Head of caudate nucleus (tissue), 42 donors: Measurements from ENCODE around the gene PSMD13.
A peak's percentile ranks its signal among the peaks of the same experiment; 100 is the strongest.

Experiments
- DNase-seq, 42 donors: peaks; one replicate each; pipeline versions ENCODE4 v3.0.0 to v3.0.0-alpha.2; 2020 to 2021; ENCODE audit warnings: mixed read lengths in 7 of 42
- intact Hi-C: fragments of 100-400 bp; cut with DNase I; formaldehyde crosslinking; loops from one replicate; pipeline ENCODE4 v1.15.0; 2022

Gene PSMD13

GRCh38 chr11:203056-203944 is 33.5 kb upstream of the PSMD13 start:
- peak in 10 of 42 donors; percentile 1 to 31 (median 10) for DNase-seq
- intact Hi-C loops = loop anchor here (10.0 kb wide), 1 partner anchor 152 kb away; no protein-coding TSS in a partner anchor

- peak in 9 of 42 donors; percentile 0 to 25 (median 10) for DNase-seq
- intact Hi-C loops = loop anchor here (10.0 kb wide), 1 partner anchor 151 kb away; no protein-coding TSS in a partner anchor
Observed at GRCh38 chr11:203945-204586, 32.7 kb upstream of the PSMD13 start.

DNA sequence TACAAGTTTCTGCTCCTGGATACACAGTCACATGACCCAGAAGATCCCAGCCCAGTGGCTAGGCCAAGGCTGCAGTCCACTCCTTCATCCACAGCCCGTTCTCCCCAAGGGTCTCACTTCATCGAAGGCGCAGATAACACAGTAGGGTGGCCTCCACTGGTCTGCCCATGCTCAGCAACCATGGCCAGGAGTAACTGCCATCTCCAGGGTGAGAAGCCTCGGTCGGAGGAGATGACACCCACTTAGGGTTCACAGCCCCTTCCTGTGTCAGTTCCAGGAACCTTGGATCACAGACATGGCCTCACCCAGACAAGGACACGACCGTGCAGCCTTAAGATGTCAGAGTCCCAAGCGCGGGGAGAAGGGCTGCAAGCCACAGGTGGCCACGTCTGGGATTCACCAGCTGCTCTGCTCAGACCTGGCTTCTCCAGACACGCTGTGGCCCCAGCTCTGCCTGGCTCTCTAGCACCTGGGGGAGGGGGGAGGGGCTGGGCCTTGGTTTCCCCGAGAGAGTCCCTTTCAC is 32.1 kb upstream of the PSMD13 start:
- peak in 10 of 42 donors; percentile 0 to 33 (median 12) for DNase-seq

GRCh38 chr11:205221-206001 is 31.4 kb upstream of the PSMD13 start:
- intact Hi-C loops = loop anchor here (10.0 kb wide), 1 partner anchor 149 kb away; no protein-coding TSS in a partner anchor
- DNase-seq = peak in 9 of 42 donors; percentile 4 to 33 (median 24)

More for the DNA sequence above, 32.1 kb upstream of the PSMD13 start:
- intact Hi-C loops = loop anchor here (10.0 kb wide), 1 partner anchor 150 kb away; no protein-coding TSS in a partner anchor

GRCh38 chr11:206002-206384 is 30.8 kb upstream of the PSMD13 start:
- intact Hi-C loops = loop anchor here (10.0 kb wide), 1 partner anchor 149 kb away; no protein-coding TSS in a partner anchor
- peak in 8 of 42 donors; percentile 2 to 37 (median 13) for DNase-seq

DNA sequence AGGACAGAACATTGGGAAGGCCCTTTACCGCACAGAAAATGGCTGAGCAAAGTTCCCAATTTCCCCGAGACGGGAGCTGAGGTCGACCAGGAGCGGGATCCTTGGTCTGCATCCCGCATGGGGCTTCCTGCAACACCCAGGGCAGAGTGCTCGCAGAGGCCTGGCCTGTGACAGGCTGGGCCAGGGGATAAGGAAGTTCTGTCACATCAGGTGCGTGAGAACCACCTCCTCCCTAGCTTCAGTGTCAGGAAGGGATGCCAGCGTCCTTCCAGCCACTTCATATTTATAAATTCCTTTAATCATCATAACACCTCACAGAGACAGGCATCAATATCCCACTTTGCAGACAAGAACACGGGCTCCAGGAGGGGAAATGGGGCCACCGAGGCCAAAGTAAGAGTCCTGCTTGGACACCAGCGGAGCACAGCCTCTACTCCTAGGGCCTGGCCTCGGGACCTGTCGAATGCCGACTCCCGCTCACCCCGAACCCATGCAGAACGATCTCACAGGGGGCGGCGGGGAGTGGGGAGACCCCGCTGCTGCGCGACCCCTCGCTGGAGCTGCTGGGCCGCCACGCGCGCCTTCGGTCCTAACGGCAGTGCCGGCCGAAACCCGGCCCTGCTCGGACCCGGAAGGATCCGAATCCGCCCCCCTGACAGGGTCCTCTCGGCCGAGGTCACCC is 30.1 kb upstream of the PSMD13 start:
- intact Hi-C loops = loop anchor here (1.0 to 10.0 kb wide), 2 partner anchors 30 to 148 kb away; partner anchors contain the start of genes PSMD13 and SIRT3

GRCh38 chr11:207208-207862 is 29.4 kb upstream of the PSMD13 start, which contains the start of the genes BET1L and RIC8A:
Gene BET1L, minus strand, starts transcription at chr11:207399. Its CDS starts 78 bp downstream, at chr11:207321.
Gene RIC8A, plus strand, starts transcription at chr11:207708. Its CDS starts 1,147 bp downstream, at chr11:208855.
- intact Hi-C loops = loop anchor here (1.0 to 10.0 kb wide), 2 partner anchors 29 to 147 kb away; partner anchors contain the start of genes PSMD13 and SIRT3
- DNase-seq = peak; percentile 95 to 99 (median 97)

More for the DNA sequence above, 30.1 kb upstream of the PSMD13 start:
- peak in 12 of 42 donors; percentile 7 to 44 (median 26) for DNase-seq

GRCh38 chr11:207863-208180 is 29.0 kb upstream of the PSMD13 start:
- peak in 1 of 42 donors; percentile 45 for DNase-seq
- intact Hi-C loops = loop anchor here (1.0 to 10.0 kb wide), 2 partner anchors 28 to 147 kb away; partner anchors contain the start of genes PSMD13 and SIRT3

DNA sequence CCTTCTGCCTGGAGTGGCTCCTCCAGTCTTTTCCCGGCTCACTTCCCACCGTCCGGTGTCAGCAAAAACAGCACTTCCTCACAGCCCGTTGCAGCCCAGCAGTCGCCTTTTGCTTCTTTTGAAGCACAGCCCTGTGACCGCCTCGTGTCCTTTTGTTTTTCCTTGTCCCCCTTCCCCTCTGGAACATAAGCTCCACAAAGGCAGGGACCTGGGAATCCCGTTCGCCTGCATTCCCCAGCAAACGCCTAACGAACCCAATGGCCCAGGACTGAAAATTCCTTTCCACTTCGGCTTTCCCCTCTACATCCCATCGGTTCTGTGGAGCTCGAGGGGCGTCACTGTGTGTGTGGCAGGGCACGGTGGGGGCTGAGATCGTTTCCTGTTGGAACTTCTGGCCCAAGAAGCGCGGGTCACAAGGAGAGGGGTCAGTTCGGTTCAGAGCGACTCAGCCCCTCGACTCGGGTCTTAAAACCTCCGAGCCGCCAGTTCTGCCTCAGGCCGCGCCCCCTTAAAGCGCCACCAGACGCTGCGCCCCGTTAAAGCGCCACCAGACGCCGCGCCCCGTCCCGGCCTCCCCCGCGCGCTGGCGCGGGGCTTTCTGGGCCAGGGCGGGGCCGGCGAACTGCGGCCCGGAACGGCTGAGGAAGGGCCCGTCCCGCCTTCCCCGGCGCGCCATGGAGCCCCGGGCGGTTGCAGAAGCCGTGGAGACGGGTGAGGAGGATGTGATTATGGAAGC is 28.4 kb upstream of the PSMD13 start:
- DNase-seq = peak; percentile 19 to 90 (median 80)
- intact Hi-C loops = loop anchor here (10.0 kb wide), 1 partner anchor 146 kb away; no protein-coding TSS in a partner anchor

DNA sequence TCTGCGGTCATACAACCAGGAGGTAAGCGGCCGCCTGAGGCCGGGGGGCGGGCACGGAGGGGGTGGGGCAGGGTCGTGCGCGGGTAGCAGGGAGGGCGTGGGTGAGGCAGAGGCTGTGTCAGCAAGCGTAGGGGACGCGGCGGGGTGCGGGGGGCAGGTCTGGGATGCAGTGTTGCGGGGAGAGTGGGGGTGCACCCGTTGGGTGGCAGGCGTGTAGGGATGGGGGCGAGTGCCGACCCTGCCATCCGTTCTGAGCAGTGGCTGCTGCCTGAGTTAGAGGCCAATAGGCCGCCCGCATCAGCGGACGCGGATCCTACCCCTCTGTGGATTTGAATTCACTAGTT is 27.9 kb upstream of the PSMD13 start:
- DNase-seq = peak in 3 of 42 donors; percentile 38 to 53 (median 48)
- intact Hi-C loops = loop anchor here (10.0 kb wide), 1 partner anchor 146 kb away; no protein-coding TSS in a partner anchor

GRCh38 chr11:209275-210121 is 27.3 kb upstream of the PSMD13 start:
- intact Hi-C loops = loop anchor here (10.0 kb wide), 1 partner anchor 145 kb away; no protein-coding TSS in a partner anchor

DNA sequence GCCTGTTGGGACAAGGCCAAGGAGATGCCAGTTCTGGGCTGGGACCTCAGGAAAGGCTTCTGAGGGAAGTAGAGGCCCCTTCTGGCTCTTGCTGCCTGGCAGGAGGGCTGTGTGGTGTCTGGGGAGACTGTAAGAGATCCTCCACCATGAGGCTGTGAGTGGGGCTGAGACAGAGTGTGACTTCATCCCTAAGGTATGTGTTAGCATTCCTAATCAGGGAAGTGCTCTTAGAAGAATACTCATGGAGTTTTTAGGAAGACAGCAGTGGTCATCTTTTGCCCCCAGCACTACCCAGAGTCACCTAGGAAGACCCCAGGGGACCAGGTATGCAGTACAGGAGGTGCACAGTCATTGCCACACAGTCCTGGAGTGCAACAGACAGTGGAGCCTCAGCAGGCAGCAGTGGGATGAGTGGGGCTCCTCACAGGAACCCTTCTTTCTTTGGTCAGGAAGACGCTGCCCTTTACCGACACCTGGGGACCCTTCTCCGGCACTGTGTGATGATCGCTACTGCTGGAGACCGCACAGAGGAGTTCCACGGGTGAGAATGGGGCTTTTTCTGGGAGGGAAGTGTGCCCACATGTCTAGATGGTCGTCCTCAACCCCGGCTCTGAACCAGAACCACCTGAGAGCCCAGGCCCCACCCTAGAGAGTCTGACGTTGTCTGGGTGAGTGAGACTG is 26.5 kb upstream of the PSMD13 start:
- intact Hi-C loops = no loop called here
- DNase-seq = peak in 9 of 42 donors; percentile 5 to 29 (median 8)

More at GRCh38 chr11:209275-210121, 27.3 kb upstream of the PSMD13 start:
- peak in 11 of 42 donors; percentile 3 to 35 (median 17) for DNase-seq

DNA sequence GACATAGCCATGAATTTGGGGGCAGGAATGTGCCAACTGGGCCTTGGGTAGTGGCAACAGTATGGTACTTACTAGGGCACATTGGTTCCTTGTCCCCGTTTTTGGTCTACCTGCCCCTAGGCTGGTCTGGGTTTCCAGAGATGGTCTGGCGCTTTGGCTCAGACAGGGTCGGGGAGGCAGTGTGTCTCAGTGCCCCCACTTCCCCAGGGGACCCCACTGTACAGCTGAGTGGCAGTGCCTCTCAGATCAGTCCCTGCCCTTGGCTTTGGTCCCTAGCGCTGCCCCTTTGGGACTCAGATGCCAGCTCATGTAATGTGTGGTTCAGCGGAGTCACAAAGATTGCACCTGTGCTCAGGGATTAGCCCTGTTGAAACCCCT is 26.0 kb upstream of the PSMD13 start:
- intact Hi-C loops = no loop called here
- DNase-seq = peak in 4 of 42 donors; percentile 1 to 27 (median 5)

DNA sequence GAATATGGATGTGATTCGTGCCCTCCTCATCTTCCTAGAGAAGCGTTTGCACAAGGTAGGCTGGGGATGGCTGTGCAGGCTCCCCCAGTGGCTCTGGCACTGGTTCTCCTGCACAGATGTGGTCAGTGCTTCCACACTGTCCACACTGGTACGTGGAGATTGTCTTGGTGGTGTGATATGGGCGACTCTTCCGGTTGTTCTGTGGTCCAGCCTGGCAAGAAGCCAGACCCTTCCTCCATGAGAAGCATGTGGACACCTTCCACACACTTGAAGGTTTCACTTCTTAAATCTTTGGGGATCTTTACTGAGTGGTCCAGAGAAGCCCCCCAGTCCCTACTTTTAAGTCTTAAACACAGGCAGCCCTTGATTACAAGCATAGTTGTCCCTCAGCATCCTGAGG is 25.5 kb upstream of the PSMD13 start:
- intact Hi-C loops = no loop called here
- DNase-seq = peak in 3 of 42 donors; percentile 12 to 29 (median 14)

DNA sequence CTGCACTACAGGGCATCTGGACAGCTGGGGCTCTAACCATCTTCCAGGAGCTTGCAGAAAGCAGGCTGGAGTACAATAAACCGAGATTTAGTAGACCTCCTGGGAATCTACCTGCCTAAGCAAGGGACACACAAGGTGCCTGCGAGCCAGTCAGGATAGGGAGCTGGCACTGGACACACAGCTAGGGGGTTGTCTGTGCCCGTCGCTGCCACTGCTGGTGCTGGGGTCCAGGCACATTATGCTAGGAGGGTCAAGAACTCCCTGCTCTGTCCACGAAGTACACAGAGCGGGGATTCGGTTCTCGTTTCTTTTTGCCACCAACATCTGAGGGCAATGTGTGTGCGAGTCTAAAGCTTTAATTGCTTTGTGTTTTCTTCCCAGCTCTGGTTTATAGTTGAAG is 25.0 kb upstream of the PSMD13 start:
- peak in 3 of 42 donors; percentile 2 to 4 (median 3) for DNase-seq
- intact Hi-C loops = no loop called here
